NB4 (cell line): ENCODE data around the gene PCGF3.

ENCODE experiments used
- MYC ChIP-seq: IDR thresholded peaks from 2 replicates; pipeline ENCODE4 v1.6.1; 2011; ENCODE audit warnings: low read depth, low read length
- POLR2A ChIP-seq: IDR thresholded peaks from 2 replicates; pipeline ENCODE4 v1.6.1; 2011; ENCODE audit warnings: mild to moderate bottlenecking; ENCODE audit not compliant: insufficient read length; ENCODE audit errors: extremely low read depth
- TF ChIP-seq, protein P1 (sequence below): IDR thresholded peaks from one replicate; pipeline ENCODE4 v1.5.1; 2012; ENCODE audit warnings: low read depth, low read length

DNA sequence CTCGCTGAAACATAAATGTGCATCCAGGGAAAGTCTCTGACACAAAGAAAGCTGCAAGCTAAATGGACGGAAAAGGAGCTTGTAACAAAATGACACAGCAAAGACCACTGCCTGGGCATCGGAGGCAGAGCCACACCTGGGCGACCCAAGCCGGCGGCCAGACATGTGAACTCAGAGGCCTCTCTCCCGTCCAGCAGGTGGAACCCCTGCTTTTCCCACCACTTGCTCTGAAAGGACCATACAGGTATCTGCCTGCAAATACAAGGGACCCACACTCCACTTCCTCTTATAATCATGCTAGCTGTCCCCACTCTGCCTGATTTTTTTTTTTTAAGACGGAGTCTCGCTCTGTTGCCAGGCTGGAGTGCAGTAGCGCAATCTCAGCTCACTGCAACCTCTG lies 108.3 kb downstream of the PCGF3 start:
- TF ChIP-seq, protein P1, sequence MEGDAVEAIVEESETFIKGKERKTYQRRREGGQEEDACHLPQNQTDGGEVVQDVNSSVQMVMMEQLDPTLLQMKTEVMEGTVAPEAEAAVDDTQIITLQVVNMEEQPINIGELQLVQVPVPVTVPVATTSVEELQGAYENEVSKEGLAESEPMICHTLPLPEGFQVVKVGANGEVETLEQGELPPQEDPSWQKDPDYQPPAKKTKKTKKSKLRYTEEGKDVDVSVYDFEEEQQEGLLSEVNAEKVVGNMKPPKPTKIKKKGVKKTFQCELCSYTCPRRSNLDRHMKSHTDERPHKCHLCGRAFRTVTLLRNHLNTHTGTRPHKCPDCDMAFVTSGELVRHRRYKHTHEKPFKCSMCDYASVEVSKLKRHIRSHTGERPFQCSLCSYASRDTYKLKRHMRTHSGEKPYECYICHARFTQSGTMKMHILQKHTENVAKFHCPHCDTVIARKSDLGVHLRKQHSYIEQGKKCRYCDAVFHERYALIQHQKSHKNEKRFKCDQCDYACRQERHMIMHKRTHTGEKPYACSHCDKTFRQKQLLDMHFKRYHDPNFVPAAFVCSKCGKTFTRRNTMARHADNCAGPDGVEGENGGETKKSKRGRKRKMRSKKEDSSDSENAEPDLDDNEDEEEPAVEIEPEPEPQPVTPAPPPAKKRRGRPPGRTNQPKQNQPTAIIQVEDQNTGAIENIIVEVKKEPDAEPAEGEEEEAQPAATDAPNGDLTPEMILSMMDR = no peak
- TF ChIP-seq POLR2A (no peak), MYC (no peak)
